Neural cell (in vitro differentiated cells): ENCODE results near the gene DNAJC21.

Source experiments
- CTCF ChIP-seq: fragments of 450-650 bp; IDR thresholded peaks from 2 replicates; pipeline ENCODE4 v1.5.1; 2014; ENCODE audit warnings: antibody characterized with exemption, mild to moderate bottlenecking, moderate library complexity; ENCODE audit not compliant: poor library complexity, severe bottlenecking
- EP300 ChIP-seq: fragments of 450-650 bp; conservative IDR thresholded peaks from 2 replicates; pipeline ENCODE4 v1.6.1; 2014; ENCODE audit warnings: antibody characterized with exemption, mild to moderate bottlenecking, moderate library complexity; ENCODE audit not compliant: poor library complexity, severe bottlenecking
- EZH2 ChIP-seq: fragments of 200-600, 300-800 bp; shearing (Covaris generic), sonication (generic); IDR thresholded peaks from 2 replicates; pipeline ENCODE4 v1.6.1; 2014; ENCODE audit warnings: antibody characterized with exemption, low read length, borderline replicate concordance, mild to moderate bottlenecking; ENCODE audit not compliant: insufficient read depth, poor library complexity, severe bottlenecking
- POLR2AphosphoS5 ChIP-seq: IDR thresholded peaks from 2 replicates; pipeline ENCODE4 v1.6.1; 2012
- TAF1 ChIP-seq: IDR thresholded peaks from 2 replicates; pipeline ENCODE4 v1.6.1; 2012; ENCODE audit warnings: low read depth
- TF ChIP-seq, protein P1 (sequence below): IDR thresholded peaks from 2 replicates; pipeline ENCODE4 v1.6.1; 2012; ENCODE audit warnings: borderline replicate concordance

GRCh38 chr5:34967540-34967939 is 38.2 kb downstream of the DNAJC21 start:
- TF ChIP-seq CTCF (no peak), EZH2 (no peak), TAF1 (no peak), EP300 (no peak), POLR2AphosphoS5 (no peak)
- TF ChIP-seq, protein P1, sequence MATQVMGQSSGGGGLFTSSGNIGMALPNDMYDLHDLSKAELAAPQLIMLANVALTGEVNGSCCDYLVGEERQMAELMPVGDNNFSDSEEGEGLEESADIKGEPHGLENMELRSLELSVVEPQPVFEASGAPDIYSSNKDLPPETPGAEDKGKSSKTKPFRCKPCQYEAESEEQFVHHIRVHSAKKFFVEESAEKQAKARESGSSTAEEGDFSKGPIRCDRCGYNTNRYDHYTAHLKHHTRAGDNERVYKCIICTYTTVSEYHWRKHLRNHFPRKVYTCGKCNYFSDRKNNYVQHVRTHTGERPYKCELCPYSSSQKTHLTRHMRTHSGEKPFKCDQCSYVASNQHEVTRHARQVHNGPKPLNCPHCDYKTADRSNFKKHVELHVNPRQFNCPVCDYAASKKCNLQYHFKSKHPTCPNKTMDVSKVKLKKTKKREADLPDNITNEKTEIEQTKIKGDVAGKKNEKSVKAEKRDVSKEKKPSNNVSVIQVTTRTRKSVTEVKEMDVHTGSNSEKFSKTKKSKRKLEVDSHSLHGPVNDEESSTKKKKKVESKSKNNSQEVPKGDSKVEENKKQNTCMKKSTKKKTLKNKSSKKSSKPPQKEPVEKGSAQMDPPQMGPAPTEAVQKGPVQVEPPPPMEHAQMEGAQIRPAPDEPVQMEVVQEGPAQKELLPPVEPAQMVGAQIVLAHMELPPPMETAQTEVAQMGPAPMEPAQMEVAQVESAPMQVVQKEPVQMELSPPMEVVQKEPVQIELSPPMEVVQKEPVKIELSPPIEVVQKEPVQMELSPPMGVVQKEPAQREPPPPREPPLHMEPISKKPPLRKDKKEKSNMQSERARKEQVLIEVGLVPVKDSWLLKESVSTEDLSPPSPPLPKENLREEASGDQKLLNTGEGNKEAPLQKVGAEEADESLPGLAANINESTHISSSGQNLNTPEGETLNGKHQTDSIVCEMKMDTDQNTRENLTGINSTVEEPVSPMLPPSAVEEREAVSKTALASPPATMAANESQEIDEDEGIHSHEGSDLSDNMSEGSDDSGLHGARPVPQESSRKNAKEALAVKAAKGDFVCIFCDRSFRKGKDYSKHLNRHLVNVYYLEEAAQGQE, result no peak
